Mucosa of stomach (tissue), 1 donor: Measurements from ENCODE around the gene DRD3.

Experiments
- H3K27me3 ChIP-seq: one replicate; pipeline ENCODE4 v1.7.0; 2013; ENCODE audit warnings: mild to moderate bottlenecking, low read length; ENCODE audit not compliant: control insufficient read depth, insufficient read depth
- H3K36me3 ChIP-seq: one replicate; pipeline ENCODE4 v1.7.0; 2013; ENCODE audit warnings: low read length; ENCODE audit not compliant: control insufficient read depth, insufficient read depth
- H3K4me1 ChIP-seq: one replicate; pipeline ENCODE4 v1.7.0; 2013; ENCODE audit warnings: mild to moderate bottlenecking, low read length; ENCODE audit not compliant: control insufficient read depth, insufficient read depth
- H3K4me3 ChIP-seq: one replicate; pipeline ENCODE4 v1.7.0; 2013; ENCODE audit warnings: low read length
- H3K9ac ChIP-seq: one replicate; pipeline ENCODE4 v1.7.0; 2013; ENCODE audit warnings: mild to moderate bottlenecking, low read length, moderate library complexity
- H3K9me3 ChIP-seq: one replicate; pipeline ENCODE4 v1.7.0; 2013; ENCODE audit warnings: mild to moderate bottlenecking, low read length, moderate library complexity; ENCODE audit not compliant: control insufficient read depth
- donor health status: Pancreatic carcinoma.

Gene DRD3

DNA sequence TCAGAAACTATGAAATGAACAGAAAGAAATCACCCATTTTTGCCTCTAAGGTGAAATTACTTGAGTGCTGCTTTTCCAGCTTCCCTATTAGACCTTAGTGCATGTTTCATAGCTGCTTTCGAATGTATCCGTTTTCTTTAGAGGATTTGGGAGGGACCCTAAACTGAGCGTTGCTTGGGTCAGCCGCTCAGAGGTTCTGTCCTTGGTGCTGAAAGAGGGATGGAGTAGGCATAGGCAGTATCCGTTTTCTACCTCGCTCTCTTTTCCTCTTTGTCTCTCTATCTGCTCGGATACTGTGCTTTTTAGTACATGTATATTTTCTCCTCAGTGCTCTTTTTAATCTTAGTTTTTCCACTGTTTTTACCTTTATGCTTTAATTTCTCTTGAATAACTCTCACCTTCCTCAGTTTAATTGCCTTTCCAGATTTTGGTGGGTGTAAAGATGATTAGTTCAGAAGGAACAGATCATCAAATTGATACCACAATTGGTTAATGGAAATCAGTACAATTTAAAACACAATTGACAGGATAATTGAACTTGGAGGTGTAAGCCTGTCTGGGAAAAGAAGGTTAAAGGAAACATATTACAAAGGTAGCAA, at the start of gene DRD3:
Gene DRD3 (minus strand): TSS at position 283 of the 599 bp plus-strand sequence. CDS start 7,060 bp downstream, outside the sequence.
- no peaks in the 10 kb centered on the region for H3K36me3 ChIP-seq
- no peaks in the 10 kb centered on the region for H3K9me3 ChIP-seq
- H3K9ac ChIP-seq: no peak within 1 kb of the TSS
- H3K4me1 ChIP-seq: no peaks in the 10 kb centered on the region
- H3K27me3 ChIP-seq: no peaks in the 10 kb centered on the region
- no peak within 1 kb of the TSS for H3K4me3 ChIP-seq

DNA sequence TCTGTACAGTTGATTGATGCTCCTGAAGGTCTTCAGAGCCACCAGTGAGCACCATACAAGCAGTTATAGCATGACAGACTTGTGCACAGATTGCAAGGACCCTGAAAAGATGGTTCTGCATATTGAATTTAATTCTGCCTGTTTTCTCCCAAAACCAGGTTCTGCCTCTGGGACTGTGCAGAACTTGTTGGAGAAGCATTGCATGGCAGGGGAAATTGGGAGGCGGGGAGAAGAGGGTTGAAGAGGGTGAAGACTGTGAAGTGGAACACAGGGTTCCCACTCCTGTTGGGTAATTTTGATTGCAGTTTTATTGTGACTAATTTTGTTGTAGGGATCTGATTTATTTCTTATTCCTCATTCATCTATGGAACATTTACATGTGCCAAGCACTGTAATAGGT, 48.2 kb upstream of the DRD3 start:
- Histone ChIP-seq H3K27me3 (no peaks in the 10 kb centered on the region), H3K9ac (no peak overlapping the region), H3K36me3 (no peaks in the 10 kb centered on the region), H3K9me3 (no peaks in the 10 kb centered on the region), H3K4me3 (no peak overlapping the region), H3K4me1 (no peaks in the 10 kb centered on the region)

DNA sequence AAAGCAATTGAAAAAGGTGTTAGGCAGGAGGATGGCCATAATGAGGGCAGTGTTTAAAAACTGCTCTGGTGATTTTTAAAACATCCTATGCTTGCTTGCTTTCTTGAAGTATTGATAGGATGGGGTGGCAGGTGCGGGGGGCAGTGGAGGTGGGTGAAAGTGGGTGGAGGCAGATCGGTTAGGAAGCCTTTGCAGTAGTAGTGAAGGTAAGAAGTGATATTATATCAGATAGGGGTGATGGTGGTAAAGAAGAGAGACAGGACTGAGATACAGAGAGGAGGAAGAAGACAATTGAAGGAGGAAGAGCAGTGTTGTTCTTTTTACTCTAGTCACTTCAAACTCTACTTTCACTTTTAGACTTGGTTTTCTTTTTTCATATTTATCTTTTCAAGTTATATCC, 47.5 kb upstream of the DRD3 start:
- no peaks in the 10 kb centered on the region for H3K36me3 ChIP-seq
- H3K9ac ChIP-seq: no peak overlapping the region
- no peak overlapping the region for H3K4me3 ChIP-seq
- no peaks in the 10 kb centered on the region for H3K9me3 ChIP-seq
- no peaks in the 10 kb centered on the region for H3K27me3 ChIP-seq
- no peaks in the 10 kb centered on the region for H3K4me1 ChIP-seq

DNA sequence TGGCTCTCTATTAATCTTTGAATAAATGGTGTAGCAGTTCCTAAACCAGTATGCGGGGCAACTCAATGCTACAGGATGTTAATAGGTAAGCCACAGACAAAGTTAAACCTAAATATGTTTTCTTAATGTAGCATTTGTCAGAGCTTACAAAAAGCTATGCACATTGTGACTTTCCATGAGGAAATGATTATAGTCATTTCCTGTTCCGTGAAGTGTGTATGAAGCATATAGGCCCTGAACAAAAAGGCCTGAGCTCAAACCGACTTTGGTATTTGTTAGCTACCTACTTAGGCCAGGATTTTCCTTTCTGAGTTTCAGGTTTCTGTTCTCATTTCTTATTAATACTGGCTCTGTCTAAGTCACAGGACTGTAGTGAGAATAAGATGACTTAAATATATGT, 44.3 kb upstream of the DRD3 start:
- no peaks in the 10 kb centered on the region for H3K9me3 ChIP-seq
- H3K27me3 ChIP-seq: no peaks in the 10 kb centered on the region
- H3K4me1 ChIP-seq: no peaks in the 10 kb centered on the region
- H3K4me3 ChIP-seq: no peak overlapping the region
- no peak overlapping the region for H3K9ac ChIP-seq
- H3K36me3 ChIP-seq: no peaks in the 10 kb centered on the region

DNA sequence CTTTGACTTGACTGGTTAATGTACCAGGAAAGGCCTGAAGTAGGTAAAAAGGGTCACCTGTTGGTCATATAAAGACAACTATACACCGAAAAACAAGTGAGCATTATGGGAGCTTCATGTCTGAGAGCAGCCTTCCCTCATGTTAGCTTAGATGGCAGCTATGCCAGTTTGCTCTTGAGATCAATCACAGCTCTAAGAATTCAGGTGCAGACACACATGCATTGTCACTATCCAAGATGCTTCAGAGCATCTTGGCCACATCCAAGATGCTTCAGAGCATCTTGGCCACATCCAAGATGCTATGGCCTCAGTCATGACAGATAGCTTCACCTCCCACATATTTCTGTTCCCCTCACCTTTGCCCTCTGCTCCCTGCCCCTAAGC, 43.0 kb upstream of the DRD3 start:
- Histone ChIP-seq H3K27me3 (no peaks in the 10 kb centered on the region), H3K36me3 (no peaks in the 10 kb centered on the region), H3K4me1 (no peaks in the 10 kb centered on the region), H3K9me3 (no peaks in the 10 kb centered on the region), H3K4me3 (no peak overlapping the region), H3K9ac (no peak overlapping the region)

DNA sequence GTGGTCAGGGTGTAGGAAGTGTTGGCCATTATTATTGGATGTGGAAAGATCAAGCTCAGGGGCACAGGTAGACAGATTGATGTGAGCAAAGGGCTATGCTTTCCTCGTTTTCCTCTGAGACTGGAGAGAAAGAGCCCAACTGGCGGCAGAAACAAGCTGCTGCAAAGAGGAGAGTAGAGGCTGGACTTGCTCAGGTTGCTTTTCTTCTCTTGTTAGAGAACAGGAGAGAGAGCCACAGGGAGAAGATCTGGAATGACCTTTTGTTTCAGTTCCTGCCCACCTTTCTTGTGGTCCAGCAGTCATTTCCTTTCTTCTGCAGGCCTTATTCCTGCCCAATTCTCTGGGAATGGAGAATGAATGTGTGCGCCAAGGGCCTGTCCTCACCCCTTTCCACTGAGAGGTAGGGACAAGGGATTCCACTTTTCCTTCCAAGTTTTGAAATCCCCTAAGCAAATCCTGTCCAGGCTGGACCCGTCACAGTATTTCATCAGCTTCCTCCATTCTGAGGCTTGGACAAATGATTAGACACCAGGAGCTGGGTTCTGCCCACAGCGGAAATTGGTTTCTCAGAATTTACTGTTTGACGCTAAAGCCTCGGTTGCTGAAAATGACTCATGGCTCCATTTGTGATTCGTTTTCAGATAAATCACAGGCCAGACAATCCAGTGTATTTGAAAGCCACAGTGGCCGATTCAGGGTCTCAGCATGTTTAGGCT, 42.5 kb upstream of the DRD3 start:
- Histone ChIP-seq H3K4me3 (no peak overlapping the region), H3K9ac (no peak overlapping the region), H3K27me3 (no peaks in the 10 kb centered on the region), H3K36me3 (no peaks in the 10 kb centered on the region), H3K4me1 (no peaks in the 10 kb centered on the region), H3K9me3 (no peaks in the 10 kb centered on the region)

DNA sequence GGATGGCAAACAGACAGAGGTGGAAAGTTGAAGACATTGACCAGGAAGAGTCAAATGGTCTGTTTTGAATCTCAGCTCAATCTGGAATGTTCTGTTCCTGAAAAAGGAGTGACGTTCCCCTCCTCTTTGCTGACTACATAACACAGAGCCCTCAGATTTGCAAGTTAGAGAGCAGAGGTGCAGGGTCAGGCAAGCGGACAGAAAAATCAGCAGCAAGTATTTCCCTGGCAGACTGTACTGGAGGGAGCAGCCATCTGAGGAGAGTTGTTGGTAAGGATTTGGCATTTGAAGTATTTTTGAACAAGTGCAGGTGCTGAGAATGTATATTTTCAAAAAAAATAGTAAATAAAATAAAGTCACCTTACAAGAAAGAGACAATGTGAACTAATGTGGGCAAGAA, 40.9 kb upstream of the DRD3 start:
- Histone ChIP-seq H3K36me3 (no peaks in the 10 kb centered on the region), H3K9ac (no peak overlapping the region), H3K4me1 (no peaks in the 10 kb centered on the region), H3K9me3 (no peaks in the 10 kb centered on the region), H3K4me3 (no peak overlapping the region), H3K27me3 (no peaks in the 10 kb centered on the region)

DNA sequence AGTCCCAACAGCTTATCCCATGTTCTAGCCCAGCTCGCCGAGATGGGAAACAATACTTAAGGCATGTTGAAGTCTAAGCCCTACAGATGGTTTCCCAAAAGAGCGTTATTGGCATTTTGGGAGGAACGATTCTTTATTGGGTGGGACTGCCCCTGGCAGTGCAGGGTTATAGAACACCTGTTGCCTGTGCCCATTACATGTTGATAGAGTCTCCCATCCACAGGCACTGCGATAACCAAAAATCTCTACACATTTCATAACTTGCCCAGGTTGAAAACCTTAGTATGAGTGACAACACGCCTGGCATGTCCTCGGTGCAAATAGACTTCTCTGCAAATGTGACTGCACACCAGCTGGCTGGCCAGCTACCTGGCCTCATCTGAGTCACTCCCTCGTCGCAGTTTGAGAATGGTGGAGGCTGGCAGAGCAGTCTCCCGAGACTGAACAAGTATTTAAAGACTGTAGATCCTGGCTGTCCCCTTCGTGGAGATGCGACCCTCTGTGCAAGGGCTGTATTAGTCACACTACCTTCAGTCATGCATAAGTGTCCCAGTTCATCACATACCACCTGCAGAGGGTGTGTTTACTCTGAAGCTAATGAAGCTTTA, 39.8 kb upstream of the DRD3 start:
- H3K4me3 ChIP-seq: no peak overlapping the region
- no peaks in the 10 kb centered on the region for H3K4me1 ChIP-seq
- H3K9me3 ChIP-seq: no peaks in the 10 kb centered on the region
- no peak overlapping the region for H3K9ac ChIP-seq
- no peaks in the 10 kb centered on the region for H3K27me3 ChIP-seq
- H3K36me3 ChIP-seq: no peaks in the 10 kb centered on the region

DNA sequence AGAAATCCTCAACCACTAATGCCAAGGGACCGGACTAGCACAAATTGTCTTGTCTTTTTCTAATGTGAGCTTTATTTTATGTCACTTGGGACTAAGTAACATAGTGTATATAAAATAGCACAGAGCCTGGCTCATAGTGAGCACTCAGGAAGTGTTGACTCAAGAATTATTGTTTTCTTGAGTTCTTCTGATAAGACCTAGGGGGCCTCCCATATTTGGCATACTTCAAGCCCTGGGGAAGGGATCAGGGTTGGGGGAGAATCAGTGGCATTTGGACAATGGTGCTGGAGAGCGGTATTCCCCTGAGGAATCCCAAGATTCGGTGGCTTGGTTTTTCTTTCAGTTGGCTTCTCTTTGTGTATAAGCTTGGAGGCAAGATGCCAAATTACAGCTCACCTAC, 39.2 kb upstream of the DRD3 start:
- no peaks in the 10 kb centered on the region for H3K4me1 ChIP-seq
- no peaks in the 10 kb centered on the region for H3K36me3 ChIP-seq
- H3K9ac ChIP-seq: no peak overlapping the region
- H3K27me3 ChIP-seq: no peaks in the 10 kb centered on the region
- no peaks in the 10 kb centered on the region for H3K9me3 ChIP-seq
- H3K4me3 ChIP-seq: no peak overlapping the region

DNA sequence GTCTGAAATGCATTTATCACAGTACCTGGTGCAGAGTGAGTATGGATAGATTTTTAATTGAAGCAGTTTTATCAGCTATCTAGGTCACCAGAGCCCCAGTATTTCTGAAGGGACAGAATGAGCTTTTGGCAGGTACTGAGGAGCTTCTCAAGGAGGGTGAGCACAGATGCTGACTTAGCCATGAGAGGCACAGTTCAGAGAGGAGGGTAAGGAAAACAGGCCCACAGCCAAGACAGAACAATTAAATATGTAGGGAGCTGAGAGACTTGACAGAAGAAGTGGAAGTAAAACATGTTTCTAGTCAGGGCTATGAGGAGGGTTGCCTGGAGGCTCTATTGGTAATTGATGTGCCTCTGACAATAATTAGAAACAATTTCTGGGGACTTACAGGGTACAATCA, 38.4 kb upstream of the DRD3 start:
- Histone ChIP-seq H3K36me3 (no peaks in the 10 kb centered on the region), H3K4me1 (no peaks in the 10 kb centered on the region), H3K9me3 (no peaks in the 10 kb centered on the region)

DNA sequence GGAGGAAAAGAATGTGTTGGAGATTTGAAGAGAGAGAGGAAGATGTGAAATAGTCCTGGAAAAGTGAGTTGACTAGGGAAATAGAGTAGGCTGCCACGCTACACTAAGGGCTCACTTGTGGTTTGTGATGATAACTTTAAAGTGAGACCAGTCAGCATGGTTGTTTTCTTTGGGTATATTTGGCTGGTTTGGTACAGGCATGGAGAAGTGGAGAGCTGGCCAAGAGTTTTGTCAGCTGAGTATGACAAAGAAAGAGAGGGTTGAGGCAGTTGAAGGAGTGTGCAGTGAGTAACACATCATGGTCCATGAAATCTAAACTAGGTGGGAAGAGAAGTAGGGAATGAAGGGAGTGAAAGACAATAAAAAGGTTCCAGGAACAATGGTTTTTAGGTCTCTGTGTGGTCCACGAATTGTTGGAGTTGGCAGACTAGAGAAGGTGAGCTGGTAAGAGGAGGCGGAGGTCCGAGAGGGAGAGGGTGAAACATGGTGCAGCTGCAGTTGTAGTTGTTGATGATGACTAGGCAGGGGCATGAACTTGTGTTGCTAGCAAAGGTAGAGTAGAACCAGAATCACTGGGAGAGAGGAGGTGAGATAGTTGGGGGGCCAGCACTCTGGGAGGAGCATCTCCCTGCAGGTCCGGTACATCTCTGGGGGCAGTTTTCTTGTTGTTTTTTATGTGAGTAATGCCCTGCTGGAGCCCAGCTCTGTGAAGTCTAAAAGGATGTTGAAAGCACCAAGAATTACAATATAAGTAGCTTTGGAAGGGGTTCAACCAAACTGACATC, 37.5 kb upstream of the DRD3 start:
- H3K27me3 ChIP-seq: no peaks in the 10 kb centered on the region
- no peaks in the 10 kb centered on the region for H3K36me3 ChIP-seq
- no peak overlapping the region for H3K9ac ChIP-seq
- no peak overlapping the region for H3K4me3 ChIP-seq
- H3K9me3 ChIP-seq: no peaks in the 10 kb centered on the region
- no peaks in the 10 kb centered on the region for H3K4me1 ChIP-seq

More for the DNA sequence above, 38.4 kb upstream of the DRD3 start:
- Histone ChIP-seq H3K4me3 (no peak overlapping the region), H3K27me3 (no peaks in the 10 kb centered on the region), H3K9ac (no peak overlapping the region)
